K562 (cell line): ENCODE results near the gene KRTAP10-12. TPM values are rescaled to one million over a fixed set of nuclear protein-coding genes. Genes with fewer than 3 reads are reported as not detected.

Experiments
- ATAC-seq: fragments of 200-7000 bp; cut with Tn5 transposase; 3 replicates; pipeline ENCODE4 v1.9.1; 2020; ENCODE audit warnings: moderate library complexity
- BruUV-seq: library from RNA; stranded (reverse); fragments of 400-500 nt; replicated peaks from 2 replicates; lab custom pipeline; 2021; lab: Mats Ljungman, UMichigan
- CTCF ChIA-PET: fragments of 300-600 bp; formaldehyde crosslinking; extraction: SDS; loops from one replicate; lab custom pipeline; 2021; ENCODE audit warnings: low intra/inter-chr PET ratio; lab: Yijun Ruan, JAX
- POLR2A ChIA-PET: fragments of 300-600, 350-650 bp; sonication (Branson Sonifier 250); formaldehyde crosslinking; extraction: SDS; loops from one replicate; lab custom pipeline; 2021; ENCODE audit warnings: antibody characterized with exemption, inconsistent platforms; lab: Yijun Ruan, JAX
- DNase-seq, 4 experiments: peaks; one replicate each; pipeline versions ENCODE4 v3.0.0 to v3.0.0-alpha.2; 2011 to 2018; ENCODE audit warnings: low spot score in 3 of 4, mixed read lengths in 3 of 4; ENCODE audit errors: extremely low read depth in 1 of 4
- FAIRE-seq: peaks from 2 replicates; lab custom pipeline; 2011; peaks lifted over from hg19 to GRCh38; lab: Jason Lieb, UNC
- H2AFZ ChIP-seq: 2 replicates; pipeline ENCODE4 v1.6.0; 2011; ENCODE audit warnings: low read depth, low read length, control low read depth, inconsistent platforms
- H3K27ac ChIP-seq: fragments of 200-600 bp; 3 replicates; pipeline ENCODE4 v1.8.0; 2011; ENCODE audit warnings: low read depth, mild to moderate bottlenecking, control low read depth, inconsistent platforms, low read length, moderate library complexity, mixed read lengths; ENCODE audit errors: extremely low read depth
- H3K27me3 ChIP-seq, 2 experiments: fragments of 300-600 bp in 1 of 2; 2 replicates in 1 of 2; 3 replicates in 1 of 2; pipeline versions ENCODE4 v1.6.0 to v1.8.0; 2011; ENCODE audit warnings: inconsistent platforms in 2 of 2, low read length in 2 of 2, mild to moderate bottlenecking in 1 of 2, mixed read lengths in 1 of 2, moderate library complexity in 1 of 2; ENCODE audit not compliant: control insufficient read depth in 2 of 2, insufficient read depth in 2 of 2
- H3K36me3 ChIP-seq: fragments of 300-600 bp; 3 replicates; pipeline ENCODE4 v1.8.0; 2011; ENCODE audit warnings: mild to moderate bottlenecking, low read length, inconsistent platforms; ENCODE audit not compliant: control insufficient read depth, insufficient read depth
- H3K4me1 ChIP-seq, 2 experiments: fragments of 200-600 bp in 1 of 2; replicated peaks in 1 of 2; 2 replicates in 1 of 2; 3 replicates in 1 of 2; pipeline versions ENCODE4 v1.5.1 to v1.8.0; 2011; ENCODE audit warnings: inconsistent platforms in 2 of 2, low read length in 2 of 2, mild to moderate bottlenecking in 1 of 2, mixed read lengths in 1 of 2, moderate library complexity in 1 of 2; ENCODE audit not compliant: control insufficient read depth in 2 of 2, insufficient read depth in 2 of 2
- H3K4me2 ChIP-seq: 2 replicates; pipeline ENCODE4 v1.6.1; 2011; ENCODE audit warnings: low read length, control low read depth, inconsistent platforms, mixed read lengths; ENCODE audit not compliant: insufficient read depth
- H3K4me3 ChIP-seq: fragments of 200-600 bp; sonication (generic), shearing (Covaris generic); 2 replicates; pipeline ENCODE4 v1.5.1; 2016; ENCODE audit warnings: control low read depth, inconsistent platforms
- H3K79me2 ChIP-seq: fragments of 200-600 bp; 3 replicates; pipeline ENCODE4 v1.8.0; 2011; ENCODE audit warnings: low read length, inconsistent platforms; ENCODE audit not compliant: control insufficient read depth, insufficient read depth
- H3K9ac ChIP-seq, 2 experiments: 2 replicates each; pipeline versions ENCODE4 v1.6.0 to v1.6.1; 2011; ENCODE audit warnings: low read depth in 2 of 2, low read length in 2 of 2, control low read depth in 1 of 2, inconsistent platforms in 1 of 2, mild to moderate bottlenecking in 1 of 2, mixed read lengths in 1 of 2; ENCODE audit not compliant: insufficient read depth in 1 of 2
- H3K9me1 ChIP-seq: one replicate; pipeline ENCODE4 v1.6.0; 2011; ENCODE audit warnings: inconsistent platforms, mild to moderate bottlenecking, low read length, moderate library complexity; ENCODE audit not compliant: control insufficient read depth, insufficient read depth
- H3K9me3 ChIP-seq: replicated peaks from 2 replicates; pipeline ENCODE4 v1.5.1; 2011; ENCODE audit warnings: low read depth, low read length, inconsistent platforms; ENCODE audit not compliant: control insufficient read depth, insufficient read depth
- H4K20me1 ChIP-seq: replicated peaks from 2 replicates; pipeline ENCODE4 v1.6.1; 2011; ENCODE audit warnings: low read length, inconsistent platforms, mixed read lengths; ENCODE audit not compliant: control insufficient read depth, insufficient read depth
- EP300 ChIP-seq: IDR thresholded peaks from 2 replicates; pipeline ENCODE4 v1.6.1; 2012; ENCODE audit warnings: low read length, improper control_type of control experiment
- NFIX ChIP-seq: fragments of 250-450 bp; sonication (Bioruptor Pico); IDR thresholded peaks from 2 replicates; pipeline ENCODE4 v1.4.0; 2020; ENCODE audit warnings: low read depth, mild to moderate bottlenecking, moderate library complexity
- SAP30 ChIP-seq: fragments of 200-600 bp; sonication (generic); IDR thresholded peaks from 2 replicates; pipeline ENCODE4 v1.6.1; 2012; ENCODE audit warnings: borderline replicate concordance, low read depth, mild to moderate bottlenecking, moderate library complexity, low read length, control low read depth, inconsistent platforms; ENCODE audit not compliant: insufficient read depth, poor library complexity, severe bottlenecking
- ZNF41 ChIP-seq: fragments of 250-450 bp; sonication (Bioruptor Pico); conservative IDR thresholded peaks from 2 replicates; pipeline ENCODE4 v1.4.0; 2020; ENCODE audit warnings: mild to moderate bottlenecking
- ZNF518B ChIP-seq: fragments of 250-450 bp; sonication (Bioruptor Pico); IDR thresholded peaks from 2 replicates; pipeline ENCODE4 v1.5.0; 2021; ENCODE audit warnings: mild to moderate bottlenecking, moderate library complexity
- WGBS: fragments of 100-300 bp; shearing (Covaris generic); methylation state at CpG from one replicate; pipeline ENCODE4 v1.1.6; 2016; ENCODE audit warnings: low coverage, mixed read lengths; ENCODE audit not compliant: insufficient coverage; ENCODE audit errors: missing lambda C conversion rate; 5-methylcytosine and 5-hydroxymethylcytosine counted together
- in situ Hi-C: fragments of 300-500 bp; cut with MboI; formaldehyde crosslinking; loops from 4 replicates; pipeline ENCODE4 v1.15.0; 2018; ENCODE audit warnings: inconsistent platforms, mixed read lengths
- intact Hi-C: fragments of 100-400 bp; cut with micrococcal nuclease; formaldehyde crosslinking; loops from 2 replicates; pipeline ENCODE4 v1.14.2; 2022
- polyA plus RNA-seq, 8 experiments: library from polyadenylated mRNA; depleted of rRNA in 4 of 8; stranded (reverse) in 5 of 8; unstranded in 3 of 8; fragments of >200 nt; fragmentation: Nextera tagmentation in 2 of 8; fragmentation: Illumina TruSeq in 1 of 8; extraction: Ambion mirVana in 2 of 8; extraction: Trizol in 1 of 8; gene quantifications; 2 replicates each; pipeline versions ENCODE4 v1.2.1 to v1.2.3, GENCODE V29; 2011 to 2014; ENCODE audit warnings: inconsistent platforms in 1 of 8, missing spikeins in 1 of 8
- total RNA-seq, 7 experiments: library from RNA; depleted of rRNA in 6 of 7; stranded (reverse); fragments of >200 nt in 6 of 7; fragmentation: Illumina TruSeq in 2 of 7; extraction: Trizol in 2 of 7; gene quantifications; 2 replicates each; pipeline versions ENCODE4 v1.2.1 to v1.2.3, GENCODE V29; 2011 to 2021; ENCODE audit warnings: low replicate concordance in 1 of 7
- TF ChIP-seq, protein P1 (sequence below): IDR thresholded peaks from 2 replicates; pipeline ENCODE4 v1.6.1; 2012; ENCODE audit warnings: low read depth, low read length, improper control_type of control experiment, borderline replicate concordance
- TF ChIP-seq, protein P2 (sequence below): fragments of 450-650 bp; conservative IDR thresholded peaks from 2 replicates; pipeline ENCODE4 v1.6.1; 2016; ENCODE audit warnings: missing genetic modification characterization, low read depth, mild to moderate bottlenecking, control low read depth, missing compliant biosample characterization

KRTAP10-12 gene
- total and polyA plus RNA-seq, 9 of the 15 experiments (the other 6 are each of a cell fraction or from before 2014, with no cell fraction given) = not detected

- TF ChIP-seq, protein P1, sequence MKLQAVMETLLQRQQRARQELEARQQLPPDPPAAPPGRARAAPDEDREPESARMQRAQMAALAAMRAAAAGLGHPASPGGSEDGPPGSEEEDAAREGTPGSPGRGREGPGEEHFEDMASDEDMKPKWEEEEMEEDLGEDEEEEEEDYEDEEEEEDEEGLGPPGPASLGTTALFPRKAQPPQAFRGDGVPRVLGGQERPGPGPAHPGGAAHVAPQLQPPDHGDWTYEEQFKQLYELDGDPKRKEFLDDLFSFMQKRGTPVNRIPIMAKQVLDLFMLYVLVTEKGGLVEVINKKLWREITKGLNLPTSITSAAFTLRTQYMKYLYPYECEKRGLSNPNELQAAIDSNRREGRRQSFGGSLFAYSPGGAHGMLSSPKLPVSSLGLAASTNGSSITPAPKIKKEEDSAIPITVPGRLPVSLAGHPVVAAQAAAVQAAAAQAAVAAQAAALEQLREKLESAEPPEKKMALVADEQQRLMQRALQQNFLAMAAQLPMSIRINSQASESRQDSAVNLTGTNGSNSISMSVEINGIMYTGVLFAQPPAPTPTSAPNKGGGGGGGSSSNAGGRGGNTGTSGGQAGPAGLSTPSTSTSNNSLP = no peak
- TF ChIP-seq ZNF518B (no peak), EP300 (no peak), ZNF41 (CRISPR knock-in tag) (no peak)
- TF ChIP-seq, all 486 proteins: peak for 7
Measured at GRCh38 chr21:44671911-44672310, 25.1 kb upstream of the KRTAP10-12 start (continued).

DNA sequence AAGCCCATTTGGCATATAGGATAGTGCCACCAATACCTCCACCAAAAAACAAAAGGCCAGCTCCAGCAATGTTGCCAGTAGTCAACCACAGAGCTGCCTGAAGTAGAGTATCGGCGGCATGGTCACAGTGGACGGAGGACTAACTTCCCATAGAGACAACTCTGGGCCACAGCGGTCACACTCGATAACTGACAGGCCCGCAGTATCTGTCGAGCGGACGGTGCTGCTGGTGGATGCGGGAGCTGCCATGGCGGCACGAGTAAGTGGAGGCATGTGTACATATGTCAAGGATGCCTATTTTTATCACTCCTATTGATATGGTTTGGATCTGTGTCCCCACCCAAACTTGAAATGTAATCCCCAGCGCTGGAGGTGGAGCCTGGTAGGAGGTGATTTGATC is 19.1 kb upstream of the KRTAP10-12 start:
- ChIA-PET POLR2A (interaction anchor here (1.1 kb wide), 1 partner anchor 94 kb away, joined by 4 read pairs; no protein-coding TSS in a partner anchor), CTCF (no interaction called here)
- FAIRE-seq (no peak), DNase-seq (no peak), ATAC-seq (no peak)
- TF ChIP-seq NFIX = no peak
- no peak for TF ChIP-seq SAP30
- TF ChIP-seq, protein P2, sequence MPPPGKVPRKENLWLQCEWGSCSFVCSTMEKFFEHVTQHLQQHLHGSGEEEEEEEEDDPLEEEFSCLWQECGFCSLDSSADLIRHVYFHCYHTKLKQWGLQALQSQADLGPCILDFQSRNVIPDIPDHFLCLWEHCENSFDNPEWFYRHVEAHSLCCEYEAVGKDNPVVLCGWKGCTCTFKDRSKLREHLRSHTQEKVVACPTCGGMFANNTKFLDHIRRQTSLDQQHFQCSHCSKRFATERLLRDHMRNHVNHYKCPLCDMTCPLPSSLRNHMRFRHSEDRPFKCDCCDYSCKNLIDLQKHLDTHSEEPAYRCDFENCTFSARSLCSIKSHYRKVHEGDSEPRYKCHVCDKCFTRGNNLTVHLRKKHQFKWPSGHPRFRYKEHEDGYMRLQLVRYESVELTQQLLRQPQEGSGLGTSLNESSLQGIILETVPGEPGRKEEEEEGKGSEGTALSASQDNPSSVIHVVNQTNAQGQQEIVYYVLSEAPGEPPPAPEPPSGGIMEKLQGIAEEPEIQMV (tag) = no peak
- 0 out of 2 replicates have a peak, but pooled peaks cover 2% of the 10 kb centered on the region for H4K20me1 ChIP-seq
- H3K9ac ChIP-seq = no peak overlapping the region
- in situ Hi-C loops (no loop called here), intact Hi-C loops (no loop called here)
- no peak overlapping the region for H3K4me2 ChIP-seq
- no peaks in the 10 kb centered on the region for H3K79me2 ChIP-seq
- WGBS = 0% methylated on average over 13 of the region's 13 CpGs
- peaks cover 9 to 20% of the 10 kb centered on the region in 2 experiments for H3K27me3 ChIP-seq
- no peaks in the 10 kb centered on the region for H3K9me3 ChIP-seq
- no peaks in the 10 kb centered on the region for H3K36me3 ChIP-seq
- no peaks in the 10 kb centered on the region for H3K9me1 ChIP-seq
- no TSS peak for BruUV-seq
- peaks cover 0 to 6% of the 10 kb centered on the region in 2 experiments; a peak in 2 of 5 replicates for H3K4me1 ChIP-seq
- no peak overlapping the region for H2AFZ ChIP-seq
- H3K4me3 ChIP-seq = no peak overlapping the region
- H3K27ac ChIP-seq = no peak overlapping the region
